HEK293 (cell line): ENCODE data around the gene CDCA4.
A peak's percentile ranks its signal among the peaks of the same experiment; 100 is the strongest.

Source experiments
- CTCF ChIA-PET: fragments of 350-600 bp; formaldehyde crosslinking; extraction: SDS; loops from one replicate; lab custom pipeline; 2021; ENCODE audit warnings: antibody characterized with exemption; lab: Yijun Ruan, JAX
- POLR2A ChIA-PET: fragments of 300-600 bp; formaldehyde crosslinking; extraction: SDS; loops from one replicate; lab custom pipeline; 2020; ENCODE audit warnings: antibody characterized with exemption, inconsistent platforms; lab: Yijun Ruan, JAX
- H3K27ac ChIP-seq: fragments of 200-500 bp; sonication (Bioruptor generic); 2 replicates; pipeline ENCODE4 v1.5.1; 2014; ENCODE audit warnings: low read depth, low read length, control low read depth, inconsistent platforms; ENCODE audit errors: extremely low read depth
- H3K36me3 ChIP-seq, 2 experiments: fragments of 200-500 bp in 1 of 2; sonication (Bioruptor generic) in 1 of 2; 1 replicate in 1 of 2; 2 replicates in 1 of 2; pipeline ENCODE4 v1.5.1; 2014 to 2017; ENCODE audit warnings: inconsistent platforms in 2 of 2, low read length in 2 of 2; ENCODE audit not compliant: control insufficient read depth in 2 of 2, insufficient read depth in 1 of 2
- H3K4me1 ChIP-seq: fragments of 200-500 bp; sonication (Bioruptor generic); 2 replicates; pipeline ENCODE4 v1.5.1; 2014; ENCODE audit warnings: mild to moderate bottlenecking, low read length, inconsistent platforms; ENCODE audit not compliant: control insufficient read depth, insufficient read depth
- H3K4me3 ChIP-seq: 2 replicates; pipeline ENCODE4 v1.5.1; 2011; ENCODE audit warnings: low read depth, mild to moderate bottlenecking, control low read depth, low read length, moderate library complexity
- H3K9me3 ChIP-seq: fragments of 200-500 bp; sonication (Bioruptor generic); 2 replicates; pipeline ENCODE4 v1.5.1; 2014; ENCODE audit warnings: low read depth, low read length, inconsistent platforms; ENCODE audit not compliant: control insufficient read depth, insufficient read depth
- BCL11B ChIP-seq: fragments of 450-650 bp; formaldehyde crosslinking; IDR thresholded peaks from 2 replicates; pipeline ENCODE4 v1.5.1; 2016; ENCODE audit warnings: low read depth, missing biosample characterization, missing genetic modification characterization
- CTCF ChIP-seq: fragments of 450-650 bp; formaldehyde crosslinking; IDR thresholded peaks from 2 replicates; pipeline ENCODE4 v1.5.1; 2016; ENCODE audit warnings: missing biosample characterization, missing genetic modification characterization
- GLI4 ChIP-seq: fragments of 450-650 bp; formaldehyde crosslinking; IDR thresholded peaks from 2 replicates; pipeline ENCODE4 v1.5.1; 2016; ENCODE audit warnings: missing biosample characterization, missing genetic modification characterization
- IKZF3 ChIP-seq: fragments of 450-650 bp; IDR thresholded peaks from 2 replicates; pipeline ENCODE4 v1.5.0; 2018; ENCODE audit warnings: missing biosample characterization, mild to moderate bottlenecking, missing genetic modification characterization, moderate library complexity
- KLF1 ChIP-seq: fragments of 450-650 bp; formaldehyde crosslinking; IDR thresholded peaks from 2 replicates; pipeline ENCODE4 v1.5.1; 2016; ENCODE audit warnings: missing biosample characterization, missing genetic modification characterization
- ZBTB20 ChIP-seq: fragments of 450-650 bp; formaldehyde crosslinking; IDR thresholded peaks from 2 replicates; pipeline ENCODE4 v1.5.1; 2016; ENCODE audit warnings: missing biosample characterization, missing genetic modification characterization
- ZBTB49 ChIP-seq: fragments of 450-650 bp; formaldehyde crosslinking; IDR thresholded peaks from 2 replicates; pipeline ENCODE4 v1.5.1; 2016; ENCODE audit warnings: missing biosample characterization, missing genetic modification characterization, low read depth
- ZNF114 ChIP-seq: fragments of 450-650 bp; formaldehyde crosslinking; IDR thresholded peaks from 2 replicates; pipeline ENCODE4 v1.5.0; 2017; ENCODE audit warnings: missing biosample characterization, missing genetic modification characterization
- ZNF133 ChIP-seq: fragments of 450-650 bp; formaldehyde crosslinking; IDR thresholded peaks from 2 replicates; pipeline ENCODE4 v1.5.1; 2016; ENCODE audit warnings: missing biosample characterization, missing genetic modification characterization
- ZNF2 ChIP-seq: fragments of 450-650 bp; formaldehyde crosslinking; IDR thresholded peaks from 2 replicates; pipeline ENCODE4 v1.5.1; 2016; ENCODE audit warnings: missing biosample characterization, missing genetic modification characterization
- ZNF274 ChIP-seq, 2 experiments: fragments of 200-500 bp in 1 of 2; fragments of 450-650 bp in 1 of 2; sonication (Bioruptor generic) in 1 of 2; formaldehyde crosslinking in 1 of 2; IDR thresholded peaks; 2 replicates each; pipeline versions ENCODE4 v1.5.1 to v1.6.1; 2014 to 2016; ENCODE audit warnings: borderline replicate concordance in 1 of 2, inconsistent platforms in 1 of 2, low read length in 1 of 2, missing biosample characterization in 1 of 2, missing genetic modification characterization in 1 of 2
- ZNF335 ChIP-seq: fragments of 450-650 bp; formaldehyde crosslinking; conservative IDR thresholded peaks from 2 replicates; pipeline ENCODE4 v1.5.1; 2016; ENCODE audit warnings: missing biosample characterization, missing genetic modification characterization
- ZNF366 ChIP-seq: fragments of 450-650 bp; formaldehyde crosslinking; conservative IDR thresholded peaks from 2 replicates; pipeline ENCODE4 v1.5.1; 2016; ENCODE audit warnings: missing biosample characterization, missing genetic modification characterization
- ZNF394 ChIP-seq: fragments of 450-650 bp; formaldehyde crosslinking; IDR thresholded peaks from 2 replicates; pipeline ENCODE4 v1.5.1; 2016; ENCODE audit warnings: missing biosample characterization, missing genetic modification characterization, mild to moderate bottlenecking, moderate library complexity, borderline replicate concordance
- ZNF558 ChIP-seq: fragments of 450-650 bp; formaldehyde crosslinking; IDR thresholded peaks from 2 replicates; pipeline ENCODE4 v1.5.1; 2016; ENCODE audit warnings: missing biosample characterization, missing genetic modification characterization
- ZNF654 ChIP-seq: fragments of 450-650 bp; formaldehyde crosslinking; IDR thresholded peaks from 2 replicates; pipeline ENCODE4 v1.5.1; 2016; ENCODE audit warnings: low read depth, missing biosample characterization, missing genetic modification characterization
- ZNF664 ChIP-seq: fragments of 450-650 bp; formaldehyde crosslinking; IDR thresholded peaks from 2 replicates; pipeline ENCODE4 v1.5.1; 2016; ENCODE audit warnings: missing biosample characterization, missing genetic modification characterization
- ZNF707 ChIP-seq: fragments of 450-650 bp; formaldehyde crosslinking; IDR thresholded peaks from 2 replicates; pipeline ENCODE4 v1.5.1; 2016; ENCODE audit warnings: missing biosample characterization, missing genetic modification characterization
- ZXDB ChIP-seq: fragments of 450-650 bp; formaldehyde crosslinking; IDR thresholded peaks from 2 replicates; pipeline ENCODE4 v1.5.1; 2016; ENCODE audit warnings: missing biosample characterization, missing genetic modification characterization
- TF ChIP-seq, protein P1 (sequence below): fragments of 450-650 bp; formaldehyde crosslinking; IDR thresholded peaks from 2 replicates; pipeline ENCODE4 v1.5.1; 2016; ENCODE audit warnings: missing biosample characterization, missing genetic modification characterization

Gene CDCA4

DNA sequence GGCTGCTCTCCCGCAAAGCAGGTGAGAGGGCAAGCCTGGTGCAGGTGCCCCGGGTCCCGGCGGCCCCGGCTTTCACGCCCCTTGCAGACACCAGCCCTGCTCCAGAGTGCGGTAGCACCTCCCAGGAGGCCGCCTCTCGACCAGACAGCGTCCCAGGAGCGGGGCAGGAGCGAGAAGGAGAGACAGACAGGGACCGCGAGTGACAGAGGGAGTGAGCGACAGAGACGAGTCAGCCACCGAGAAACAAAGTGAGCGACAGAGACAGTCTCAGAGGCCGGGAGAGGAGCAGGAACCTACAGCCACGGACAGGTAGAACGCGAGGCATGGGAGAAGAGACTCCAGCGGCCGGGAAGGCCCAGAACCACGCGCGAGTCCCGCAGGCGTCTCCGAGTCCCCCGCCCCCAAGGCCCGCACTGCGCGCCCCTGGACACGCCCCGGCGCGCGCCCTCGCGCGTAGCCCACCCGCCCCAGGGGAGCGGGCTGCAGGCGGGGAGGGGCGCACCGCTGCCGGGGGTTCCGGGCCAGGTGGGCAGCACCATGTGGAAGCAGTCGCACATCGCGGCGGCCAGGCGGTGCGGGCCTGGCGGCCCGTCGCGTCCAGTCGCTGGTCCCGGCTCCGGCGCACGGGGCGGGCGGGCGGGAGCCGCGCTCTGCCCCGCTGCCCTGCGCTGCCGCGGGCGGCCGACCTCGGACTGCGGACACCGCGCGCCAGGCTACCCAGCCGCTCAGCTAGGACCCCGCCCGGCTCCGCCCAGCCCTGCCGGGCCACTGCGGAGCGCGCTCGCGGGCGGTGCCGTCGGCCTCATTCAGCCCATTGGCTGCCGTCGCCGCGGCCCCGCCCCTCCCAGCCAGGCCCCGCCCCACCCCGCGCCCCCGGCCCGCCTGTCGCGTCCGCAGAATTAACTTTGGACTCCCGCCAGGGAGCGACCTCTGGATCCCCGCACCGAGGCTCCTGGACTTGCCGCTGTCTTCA, 42.9 kb downstream of the CDCA4 start, which contains the start of gene AHNAK2 (continued):
- no peak for TF ChIP-seq ZXDB
- TF ChIP-seq ZNF664, result no peak
- 0 out of 2 replicates have a peak, but pooled peaks have one; percentile 29 for TF ChIP-seq ZNF366
- no peak for TF ChIP-seq ZNF274 (IDR thresholded peaks at IDR 0.05; ENCODE audit: low read length)
- TF ChIP-seq ZNF274 (tag by site-specific recombination; IDR thresholded peaks at IDR 0.05; ENCODE audit: borderline replicate concordance), result no peak
- peak; percentile 45 for TF ChIP-seq ZNF335

- TF ChIP-seq ZNF114 (tag by site-specific recombination), result no peak
- peak; percentile 58; the same call in 1 of the 2 replicates for TF ChIP-seq ZBTB20
- TF ChIP-seq GLI4 (tag by site-specific recombination), result no peak
- no peak for TF ChIP-seq ZNF133
- TF ChIP-seq KLF1 (tag by site-specific recombination), result peak; percentile 33
- no peak for TF ChIP-seq ZNF707 (tag by site-specific recombination)
- H3K36me3 ChIP-seq, result no peaks in the 10 kb centered on the region
- ChIA-PET CTCF (interaction anchor here (0.5 to 5.9 kb wide), 8 partner anchors 8 to 192 kb away, joined by 3 to 109 read pairs (median 6); partner anchors contain the start of gene CLBA1), POLR2A (interaction anchor here (0.6 kb wide), 1 partner anchor 36 kb away, joined by 5 read pairs; no protein-coding TSS in a partner anchor)
- H3K9me3 ChIP-seq, result no peaks in the 10 kb centered on the region
- no peak overlapping the region for H3K27ac ChIP-seq
- H3K4me1 ChIP-seq, result peaks cover 8% of the 10 kb centered on the region; the same call in 1 of the 2 replicates
- peak overlapping the region; percentile 33; the same call in 1 of the 2 replicates for H3K4me3 ChIP-seq
Observed at GRCh38 chr14:104977008-104977680, 43.7 kb downstream of the CDCA4 start.

- H3K9me3 ChIP-seq, result no peaks in the 10 kb centered on the region
- ChIA-PET CTCF (interaction anchor here (0.5 to 5.9 kb wide), 18 partner anchors 8 to 208 kb away, joined by 3 to 109 read pairs (median 4); partner anchors contain the start of genes CLBA1 and GPR132), POLR2A (interaction anchor here (0.6 to 3.4 kb wide), 3 partner anchors 9 to 43 kb away, joined by 4 to 16 read pairs (median 5); partner anchors contain the start of gene CLBA1)
- peaks cover 8% of the 10 kb centered on the region; the same call in 1 of the 2 replicates for H3K4me1 ChIP-seq
- no peak overlapping the region for H3K4me3 ChIP-seq
- no peak overlapping the region for H3K27ac ChIP-seq
- no peaks in the 10 kb centered on the region for H3K36me3 ChIP-seq
- TF ChIP-seq ZNF394 (tag by site-specific recombination) (peak; percentile 22; the same call in 1 of the 2 replicates), IKZF3 (tag by site-specific recombination) (peak; percentile 32; the same call in 1 of the 2 replicates), ZNF654 (peak; percentile 79), BCL11B (tag by site-specific recombination) (peak; percentile 81), ZNF558 (no peak), ZXDB (0 out of 2 replicates have a peak, but pooled peaks have one; percentile 36), ZBTB49 (no peak), CTCF (tag by site-specific recombination) (peak; percentile 88), ZNF2 (tag by site-specific recombination) (peak; percentile 63; the same call in 1 of the 2 replicates)
- TF ChIP-seq, protein P1, sequence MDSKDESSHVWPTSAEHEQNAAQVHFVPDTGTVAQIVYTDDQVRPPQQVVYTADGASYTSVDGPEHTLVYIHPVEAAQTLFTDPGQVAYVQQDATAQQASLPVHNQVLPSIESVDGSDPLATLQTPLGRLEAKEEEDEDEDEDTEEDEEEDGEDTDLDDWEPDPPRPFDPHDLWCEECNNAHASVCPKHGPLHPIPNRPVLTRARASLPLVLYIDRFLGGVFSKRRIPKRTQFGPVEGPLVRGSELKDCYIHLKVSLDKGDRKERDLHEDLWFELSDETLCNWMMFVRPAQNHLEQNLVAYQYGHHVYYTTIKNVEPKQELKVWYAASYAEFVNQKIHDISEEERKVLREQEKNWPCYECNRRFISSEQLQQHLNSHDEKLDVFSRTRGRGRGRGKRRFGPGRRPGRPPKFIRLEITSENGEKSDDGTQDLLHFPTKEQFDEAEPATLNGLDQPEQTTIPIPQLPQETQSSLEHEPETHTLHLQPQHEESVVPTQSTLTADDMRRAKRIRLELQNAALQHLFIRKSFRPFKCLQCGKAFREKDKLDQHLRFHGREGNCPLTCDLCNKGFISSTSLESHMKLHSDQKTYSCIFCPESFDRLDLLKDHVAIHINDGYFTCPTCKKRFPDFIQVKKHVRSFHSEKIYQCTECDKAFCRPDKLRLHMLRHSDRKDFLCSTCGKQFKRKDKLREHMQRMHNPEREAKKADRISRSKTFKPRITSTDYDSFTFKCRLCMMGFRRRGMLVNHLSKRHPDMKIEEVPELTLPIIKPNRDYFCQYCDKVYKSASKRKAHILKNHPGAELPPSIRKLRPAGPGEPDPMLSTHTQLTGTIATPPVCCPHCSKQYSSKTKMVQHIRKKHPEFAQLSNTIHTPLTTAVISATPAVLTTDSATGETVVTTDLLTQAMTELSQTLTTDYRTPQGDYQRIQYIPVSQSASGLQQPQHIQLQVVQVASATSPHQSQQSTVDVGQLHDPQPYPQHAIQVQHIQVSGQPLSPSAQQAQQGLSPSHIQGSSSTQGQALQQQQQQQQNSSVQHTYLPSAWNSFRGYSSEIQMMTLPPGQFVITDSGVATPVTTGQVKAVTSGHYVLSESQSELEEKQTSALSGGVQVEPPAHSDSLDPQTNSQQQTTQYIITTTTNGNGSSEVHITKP (tag by site-specific recombination), result peak; percentile 28; the same call in 1 of the 2 replicates
Observed at GRCh38 chr14:104976198-104977007, 44.5 kb downstream of the CDCA4 start.
